ENCODE results near the gene ZNF599.
"Not testable (repeated sequence)": the region's sequence is repeated elsewhere in the genome, so short reads cannot be mapped to it uniquely, and the experiment has no call there.

The ZNF599 gene

DNA sequence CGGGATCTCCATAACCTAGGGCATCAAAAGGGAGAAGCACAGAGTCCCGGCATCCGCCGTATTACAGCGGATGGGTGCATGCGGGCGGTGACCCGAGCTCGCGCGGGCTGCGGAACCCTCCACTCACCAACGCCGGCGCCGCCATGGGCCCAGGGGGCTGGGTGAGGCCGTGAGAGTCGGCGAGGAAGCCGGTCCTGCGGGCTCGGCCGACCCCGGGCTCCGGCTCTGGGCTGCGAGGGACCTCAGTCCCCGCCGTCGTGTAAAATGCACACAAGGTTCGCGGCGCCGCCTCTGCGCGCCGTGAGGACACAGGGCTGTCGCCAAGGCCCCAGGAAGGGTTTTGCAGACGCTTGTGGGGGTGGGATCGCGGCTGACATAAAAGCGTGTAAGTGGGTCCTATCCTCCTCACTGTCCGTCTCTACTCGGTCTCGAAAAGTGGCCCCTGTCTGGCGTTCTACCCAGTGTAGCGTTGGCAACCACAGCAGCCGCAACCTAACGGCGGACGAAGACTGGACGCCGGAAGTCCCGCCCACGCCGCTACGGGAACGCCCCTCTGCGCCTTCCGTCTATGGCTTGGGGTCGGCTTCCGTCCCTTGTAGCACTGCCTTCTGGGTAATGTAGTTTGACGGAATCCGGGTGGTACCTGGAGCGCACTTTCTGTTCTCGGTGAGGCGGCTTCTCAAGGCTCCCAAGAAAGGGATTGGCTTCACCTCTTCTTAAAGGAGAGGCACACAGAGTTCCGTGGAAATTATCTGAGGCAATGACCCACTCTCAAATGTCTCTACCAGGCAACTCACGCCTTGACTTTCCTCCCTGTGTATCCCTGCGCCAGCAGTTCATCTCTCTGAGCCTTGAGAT is at the start of gene ZNF599:
ZNF599 (minus strand) TSS at position 519 of the 858 bp plus-strand sequence; CDS start at position 145, 374 bp downstream.
- peak; percentile 94 for DNase-seq

DNA sequence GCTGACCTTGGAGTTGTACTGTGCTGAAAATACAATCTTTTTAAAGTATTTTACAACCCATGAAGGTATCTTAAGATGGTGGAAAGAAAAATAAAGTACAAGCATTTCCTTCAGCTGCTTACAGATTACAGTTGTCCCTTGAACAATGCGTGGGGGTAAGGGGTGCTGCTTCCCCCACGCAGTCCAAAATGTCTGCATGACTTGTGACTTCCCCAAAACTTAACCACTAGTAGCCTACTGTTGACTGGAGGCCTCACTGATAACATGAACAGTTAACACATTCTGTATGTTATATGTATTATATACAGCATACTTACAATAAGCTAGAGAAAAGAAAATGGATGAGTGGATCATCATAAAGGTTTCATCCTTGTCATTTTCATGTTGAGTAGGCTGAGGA is 45.3 kb upstream of the ZNF599 start:
- no peak for DNase-seq

DNA sequence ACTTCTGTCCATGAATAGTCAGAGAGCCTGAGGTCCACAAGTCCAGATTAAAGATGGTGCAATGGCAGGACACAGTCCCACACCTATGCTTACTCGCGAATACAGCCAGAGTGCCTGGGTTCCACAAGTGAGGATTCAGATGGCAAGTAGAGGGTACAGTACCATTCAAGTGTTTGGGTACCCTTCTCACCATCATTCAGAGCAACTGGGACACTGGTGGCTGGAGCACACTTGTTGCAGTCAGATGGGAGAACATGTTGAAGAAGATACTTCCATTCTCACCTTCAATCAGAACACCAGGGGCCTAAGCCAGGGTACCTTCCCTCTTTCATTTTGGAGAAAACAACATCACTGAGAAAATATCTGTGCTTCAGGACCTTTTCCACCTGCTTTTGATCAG is 43.7 kb upstream of the ZNF599 start:
- DNase-seq: no peak

- DNase-seq: no peak
These were observed 35.6 kb upstream of the ZNF599 start for GRCh38 chr19:34808566-34808965.

GRCh38 chr19:34806976-34807860 is 34.2 kb upstream of the ZNF599 start:
- no peak for DNase-seq

DNA sequence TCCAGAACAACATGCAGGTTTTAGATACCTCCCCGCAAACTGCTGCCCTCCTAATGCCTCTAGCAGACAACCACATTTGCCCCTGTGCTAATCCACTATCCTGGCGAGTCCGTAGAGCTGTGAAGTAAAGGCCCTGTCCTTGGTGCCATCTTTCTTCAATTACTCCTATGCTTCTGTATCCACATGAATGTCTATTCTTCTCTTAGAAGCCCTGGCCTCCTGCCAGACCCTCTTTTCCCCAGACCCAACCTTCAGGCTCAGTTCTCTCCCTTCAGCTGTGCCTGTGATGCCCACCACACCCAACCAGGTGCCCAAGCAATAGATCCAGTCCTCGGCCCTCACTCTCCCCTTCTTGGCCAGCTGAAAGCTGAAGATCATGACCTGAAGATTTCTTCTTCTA is 31.1 kb upstream of the ZNF599 start:
- no peak for DNase-seq

DNA sequence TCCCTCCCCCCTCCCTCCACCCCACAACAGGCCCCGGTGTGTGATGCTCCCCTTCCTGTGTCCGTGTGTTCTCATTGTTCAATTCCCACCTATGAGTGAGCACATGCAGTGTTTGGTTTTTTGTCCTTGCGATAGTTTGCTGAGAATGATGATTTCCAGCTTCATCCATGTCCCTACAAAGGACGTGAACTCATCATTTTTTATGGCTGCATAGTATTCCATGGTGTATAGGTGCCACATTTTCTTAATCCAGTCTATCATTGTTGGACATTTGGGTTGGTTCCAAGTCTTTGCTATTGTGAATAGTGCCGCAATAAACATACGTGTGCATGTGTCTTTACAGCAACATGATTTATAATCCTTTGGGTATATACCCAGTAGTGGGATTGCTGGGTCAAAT is 23.9 kb upstream of the ZNF599 start:
- DNase-seq: not testable (repeated sequence)

GRCh38 chr19:34794066-34794960 is 21.3 kb upstream of the ZNF599 start:
- no peak for DNase-seq

DNA sequence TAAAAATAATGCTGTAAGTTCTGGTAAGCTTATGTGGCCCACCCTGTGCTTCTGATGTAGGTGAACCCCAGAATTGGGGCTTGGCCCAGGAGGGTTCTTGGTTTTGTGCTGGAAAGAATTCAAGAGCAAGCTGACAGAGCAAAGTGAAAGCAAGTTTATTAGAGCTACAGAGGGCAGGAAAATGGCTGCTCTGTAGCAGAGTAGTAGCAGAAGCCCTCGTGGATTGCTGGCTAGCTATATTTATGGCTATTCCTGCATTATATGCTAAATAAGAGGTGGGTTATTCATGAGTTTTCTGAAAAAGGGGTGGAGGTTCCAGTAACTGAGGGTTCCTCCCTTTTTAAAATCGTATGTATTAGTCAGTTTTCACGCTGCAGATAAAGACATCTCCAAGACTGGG is 20.6 kb upstream of the ZNF599 start:
- no peak for DNase-seq

- DNase-seq: no peak
These were observed 15.1 kb upstream of the ZNF599 start for GRCh38 chr19:34788074-34788473.

- no peak for DNase-seq
These were observed 14.2 kb upstream of the ZNF599 start for GRCh38 chr19:34787059-34787824.

- DNase-seq: no peak
These were observed 13.2 kb upstream of the ZNF599 start for GRCh38 chr19:34786236-34786635.

DNA sequence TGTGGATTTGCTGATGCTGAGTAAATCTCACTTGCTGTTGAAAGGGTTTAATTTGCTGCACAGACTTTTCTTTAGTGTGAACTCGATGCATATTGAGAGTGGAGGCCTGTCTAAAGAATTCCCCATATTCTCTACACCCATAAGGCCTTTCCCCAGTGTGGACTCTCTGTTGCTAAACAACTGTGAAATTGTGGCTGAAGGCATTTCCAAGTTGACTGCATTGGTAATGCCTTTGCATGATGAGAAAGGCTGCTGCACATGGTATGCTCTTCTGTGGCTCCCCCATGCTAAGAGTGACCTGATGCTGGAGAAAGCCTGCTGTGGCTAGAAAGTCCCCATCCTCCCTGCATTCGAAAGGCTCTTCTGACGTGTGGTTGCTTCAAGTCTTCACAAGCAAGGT is 6.6 kb upstream of the ZNF599 start:
- DNase-seq: no peak

DNA sequence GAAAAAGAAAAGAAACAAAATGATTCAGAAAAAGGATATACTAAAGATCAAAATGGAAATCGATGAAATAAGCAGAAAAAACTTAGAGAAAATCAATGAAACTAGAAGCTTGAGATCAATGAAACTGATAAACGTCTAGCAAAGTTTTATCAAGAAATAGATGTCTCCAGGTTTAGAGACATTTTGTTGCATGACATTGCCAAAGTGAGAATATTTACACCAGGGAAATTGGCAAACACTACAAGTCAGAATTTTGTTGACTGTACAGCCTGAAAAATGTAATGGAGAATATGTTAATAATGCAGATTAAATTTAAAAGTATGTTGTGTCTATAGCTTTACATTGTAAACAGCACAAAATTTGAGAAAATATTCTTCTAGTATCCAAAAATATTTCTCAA is 5.3 kb upstream of the ZNF599 start:
- no peak for DNase-seq

- DNase-seq: no peak
These were observed 1.8 kb upstream of the ZNF599 start for GRCh38 chr19:34774857-34775256.

- DNase-seq: no peak
These were observed 495 bp upstream of the ZNF599 start for GRCh38 chr19:34773555-34773864.

GRCh38 chr19:34767951-34768350 is 5.1 kb downstream of the ZNF599 start:
- DNase-seq: no peak

DNA sequence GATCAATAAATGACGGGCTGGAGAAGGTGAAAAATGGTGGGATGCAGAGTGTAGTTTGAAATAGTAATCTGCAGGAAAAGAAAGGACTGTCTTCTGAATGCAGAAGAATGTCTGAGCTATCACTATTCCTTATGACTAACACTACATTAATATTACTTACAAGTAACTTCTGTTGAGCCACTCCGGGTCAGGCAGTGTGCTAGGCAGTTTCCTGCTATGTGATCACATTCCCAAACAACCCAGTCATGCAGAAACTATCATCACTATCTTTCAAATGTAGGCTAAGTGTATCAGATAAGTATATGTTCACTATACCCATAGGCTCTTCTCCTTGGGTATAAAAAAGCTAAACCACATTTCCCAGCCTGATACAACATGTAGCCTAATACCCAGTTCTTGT is 6.6 kb downstream of the ZNF599 start:
- no peak for DNase-seq

DNA sequence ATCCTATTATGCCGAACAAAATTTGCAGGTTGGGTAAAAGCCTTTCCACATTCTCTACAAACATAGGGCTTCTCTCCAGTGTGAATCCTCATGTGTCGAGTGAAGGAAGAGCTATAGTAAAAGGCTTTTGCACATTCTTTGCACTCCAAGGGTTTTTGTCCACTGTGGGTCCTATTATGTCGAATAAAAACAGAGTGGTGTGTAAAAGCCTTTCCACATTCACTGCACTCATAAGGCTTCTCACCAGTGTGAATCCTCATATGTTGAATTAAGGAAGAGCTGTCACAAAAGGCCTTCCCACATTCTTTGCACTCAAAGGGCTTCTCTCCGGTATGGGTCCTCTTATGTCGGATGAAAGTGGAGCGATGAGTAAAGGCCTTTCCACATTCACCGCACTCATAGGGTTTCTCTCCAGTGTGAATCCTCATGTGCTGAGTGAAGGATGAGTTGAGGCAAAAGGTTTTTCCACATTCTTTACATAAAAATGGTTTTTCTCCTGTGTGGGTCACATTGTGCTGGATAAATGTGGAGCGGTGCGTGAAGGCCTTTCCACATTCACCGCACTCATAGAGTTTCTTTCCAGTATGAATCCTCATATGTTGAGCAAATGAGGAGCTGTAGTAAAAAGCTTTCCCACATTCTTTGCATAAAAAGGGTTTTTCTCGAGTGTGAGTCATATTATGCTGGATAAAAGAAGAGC is 13.6 kb downstream of the ZNF599 start:
- no peak for DNase-seq

DNA sequence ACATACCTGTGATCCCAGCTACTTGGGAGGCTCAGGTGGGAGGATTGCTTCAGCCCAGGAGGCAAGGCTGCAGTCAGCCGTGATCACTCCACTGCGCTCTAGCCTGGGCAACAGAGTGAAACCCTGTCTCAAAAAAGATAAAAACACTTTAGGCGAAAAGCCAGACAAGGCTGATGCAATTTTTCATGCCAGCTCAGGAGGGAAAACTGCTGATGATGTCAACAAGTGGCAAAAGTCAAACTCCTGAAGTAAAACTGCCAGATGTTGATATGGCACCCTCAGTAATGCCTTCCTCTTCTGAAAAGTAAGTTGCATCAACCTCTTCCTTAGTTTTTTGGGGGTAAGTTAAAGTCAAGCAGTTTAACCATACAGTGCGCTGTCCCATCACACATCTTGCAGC is 15.6 kb downstream of the ZNF599 start:
- DNase-seq: no peak

DNA sequence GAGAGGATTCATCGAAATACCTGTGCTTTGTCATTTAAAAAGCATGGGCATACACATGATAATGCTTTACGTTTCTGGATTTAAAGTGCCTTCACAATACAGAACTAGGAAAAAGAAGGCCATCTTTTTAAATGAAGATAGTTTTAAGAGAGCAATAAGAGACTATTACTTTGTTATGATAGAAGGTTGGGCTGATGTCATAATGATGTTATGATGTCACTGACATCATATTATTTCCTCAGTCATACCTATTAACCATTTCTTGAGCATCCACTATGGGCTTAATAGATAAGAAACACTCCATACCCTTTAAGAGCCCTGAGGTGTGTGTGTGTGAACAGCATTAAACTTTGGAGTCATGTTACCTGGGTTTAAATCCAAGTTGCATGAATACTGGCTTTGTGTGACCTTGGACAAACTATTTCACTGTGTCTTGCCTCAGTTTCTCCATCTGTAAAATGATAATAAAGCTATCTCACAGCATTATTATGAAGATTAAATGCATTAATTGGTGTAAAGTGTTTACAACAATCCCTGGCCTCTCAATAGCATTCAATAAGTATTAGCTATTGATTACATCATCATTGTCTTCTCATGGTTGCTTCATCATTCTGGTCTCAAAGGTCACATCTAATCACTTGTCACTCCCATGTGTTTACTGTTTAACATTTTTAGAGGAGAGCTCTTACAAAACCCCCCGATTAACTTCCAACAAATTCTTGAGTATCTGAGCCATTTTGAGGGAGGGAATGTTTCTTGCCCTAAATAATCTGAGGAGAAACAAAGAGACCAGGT is 27.9 kb downstream of the ZNF599 start:
- DNase-seq: no peak
